PFSK-1 (cell line): ENCODE data around the gene IGSF9B.

ENCODE experiments used
- POLR2AphosphoS5 ChIP-seq: IDR thresholded peaks from 2 replicates; pipeline ENCODE4 v1.6.1; 2012; ENCODE audit warnings: low read depth, mild to moderate bottlenecking, control low read depth, low read length, moderate library complexity
- SIN3A ChIP-seq: IDR thresholded peaks from 2 replicates; pipeline ENCODE4 v1.6.1; 2012; ENCODE audit warnings: mild to moderate bottlenecking, low read length, moderate library complexity, borderline replicate concordance; ENCODE audit not compliant: insufficient read depth
- TAF1 ChIP-seq: IDR thresholded peaks from 2 replicates; pipeline ENCODE4 v1.6.1; 2012; ENCODE audit warnings: low read length, control low read depth, borderline replicate concordance; ENCODE audit not compliant: insufficient read depth

DNA sequence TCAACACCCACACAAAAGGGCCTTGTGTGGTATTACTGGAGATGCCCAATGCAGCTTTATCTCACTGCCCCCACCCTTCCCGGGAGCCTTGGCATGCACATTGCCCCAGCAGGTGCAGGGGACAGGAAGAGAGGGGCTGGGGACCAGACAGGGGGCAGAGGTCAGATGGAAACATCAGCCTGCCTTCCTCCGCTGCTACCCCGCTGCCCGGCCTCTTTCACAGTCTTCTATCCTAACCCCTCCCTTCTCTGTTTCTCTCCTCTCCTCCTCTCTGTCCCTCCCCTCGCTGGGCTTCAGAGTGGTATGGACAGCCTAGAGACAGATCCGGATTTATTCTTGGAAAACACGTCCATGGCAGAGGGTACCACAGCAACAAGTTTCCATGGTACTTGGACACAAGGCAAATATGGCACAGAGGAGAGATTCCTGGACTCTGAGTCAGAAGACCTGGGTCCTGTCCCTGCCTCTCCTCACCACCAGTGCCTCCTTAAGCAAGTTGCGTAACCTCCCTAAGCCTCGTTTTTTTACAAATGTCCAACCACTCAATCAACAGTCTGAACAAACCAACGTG, 8.3 kb upstream of the IGSF9B start:
- TF ChIP-seq TAF1 (no peak), SIN3A (no peak), POLR2AphosphoS5 (no peak)
